HepG2 (cell line): ENCODE measurements around the gene VWA1. TPM values are rescaled to one million over a fixed set of nuclear protein-coding genes. Genes with fewer than 3 reads are reported as not detected.

Experiments
- CENPT ChIP-seq: sonication (generic); formaldehyde crosslinking; IDR thresholded peaks from 2 replicates; pipeline ENCODE4 v1.8.0; 2022; ENCODE audit warnings: low read depth, mild to moderate bottlenecking, moderate library complexity, missing genetic modification reagents
- ELK4 ChIP-seq: sonication (generic); formaldehyde crosslinking; IDR thresholded peaks from 2 replicates; pipeline ENCODE4 v1.9.0; 2021; ENCODE audit warnings: missing genetic modification reagents, borderline replicate concordance
- ETV5 ChIP-seq: IDR thresholded peaks from 2 replicates; pipeline ENCODE4 v1.6.1; 2018; ENCODE audit warnings: missing biosample characterization, missing genetic modification reagents, inconsistent platforms, borderline replicate concordance
- FOXA1 ChIP-seq, 2 experiments: fragments of 450-650 bp in 1 of 2; sonication (generic) in 1 of 2; formaldehyde crosslinking in 1 of 2; IDR thresholded peaks; 2 replicates each; pipeline versions ENCODE4 v1.4.0 to v1.6.1; 2016 to 2020; ENCODE audit warnings: missing genetic modification reagents in 1 of 2
- HHEX ChIP-seq: IDR thresholded peaks from 2 replicates; pipeline ENCODE4 v1.6.1; 2016; ENCODE audit warnings: control low read depth
- HIC2 ChIP-seq: sonication (generic); formaldehyde crosslinking; IDR thresholded peaks from 2 replicates; pipeline ENCODE4 v1.9.0; 2022; ENCODE audit warnings: low read depth, missing genetic modification reagents
- MAF1 ChIP-seq: sonication (generic); formaldehyde crosslinking; IDR thresholded peaks from 2 replicates; pipeline ENCODE4 v1.5.0; 2020; ENCODE audit warnings: missing genetic modification reagents, borderline replicate concordance
- NR2F6 ChIP-seq, 2 experiments: IDR thresholded peaks; 2 replicates each; pipeline ENCODE4 v1.6.1; 2016; ENCODE audit warnings: antibody characterized with exemption in 1 of 2, mild to moderate bottlenecking in 1 of 2
- PAF1 ChIP-seq: IDR thresholded peaks from 2 replicates; pipeline ENCODE4 v1.6.1; 2016; ENCODE audit warnings: missing genetic modification reagents, missing compliant biosample characterization
- PRDM4 ChIP-seq: sonication (generic); formaldehyde crosslinking; IDR thresholded peaks from 2 replicates; pipeline ENCODE4 v1.9.0; 2021; ENCODE audit warnings: missing genetic modification reagents, borderline replicate concordance
- SAFB2 ChIP-seq: sonication (generic); formaldehyde crosslinking; IDR thresholded peaks from 2 replicates; pipeline ENCODE4 v1.5.1; 2020; ENCODE audit warnings: missing genetic modification reagents, low read depth, mild to moderate bottlenecking, borderline replicate concordance
- SALL1 ChIP-seq: sonication (generic); formaldehyde crosslinking; IDR thresholded peaks from 2 replicates; pipeline ENCODE4 v1.8.0; 2022; ENCODE audit warnings: mild to moderate bottlenecking, missing genetic modification reagents
- SETDB1 ChIP-seq: sonication (generic); formaldehyde crosslinking; IDR thresholded peaks from 2 replicates; pipeline ENCODE4 v1.5.1; 2020; ENCODE audit warnings: missing genetic modification reagents, mild to moderate bottlenecking, borderline replicate concordance
- SIN3B ChIP-seq: fragments of 150-350 bp; IDR thresholded peaks from 2 replicates; pipeline ENCODE4 v1.6.1; 2014; ENCODE audit warnings: low read length
- TGIF2 ChIP-seq: IDR thresholded peaks from 2 replicates; pipeline ENCODE4 v1.6.1; 2016; ENCODE audit warnings: control low read depth, missing compliant biosample characterization
- ZMYM4 ChIP-seq: sonication (generic); formaldehyde crosslinking; IDR thresholded peaks from 2 replicates; pipeline ENCODE4 v1.8.1; 2023; ENCODE audit warnings: mild to moderate bottlenecking, missing genetic modification reagents
- ZNF547 ChIP-seq: sonication (generic); formaldehyde crosslinking; IDR thresholded peaks from 2 replicates; pipeline ENCODE4 v1.5.1; 2020; ENCODE audit warnings: mild to moderate bottlenecking, missing genetic modification reagents
- ZNF616 ChIP-seq: sonication (generic); formaldehyde crosslinking; IDR thresholded peaks from 2 replicates; pipeline ENCODE4 v1.5.0; 2020; ENCODE audit warnings: low read depth, mild to moderate bottlenecking, missing genetic modification reagents
- ZNF879 ChIP-seq: sonication (generic); formaldehyde crosslinking; IDR thresholded peaks from 2 replicates; pipeline ENCODE4 v1.8.1; 2023; ENCODE audit warnings: missing genetic modification reagents
- ZSCAN30 ChIP-seq: sonication (generic); formaldehyde crosslinking; IDR thresholded peaks from 2 replicates; pipeline ENCODE4 v1.5.0; 2020; ENCODE audit warnings: mild to moderate bottlenecking, missing genetic modification reagents
- polyA plus RNA-seq, 8 experiments: library from polyadenylated mRNA; depleted of rRNA in 3 of 8; stranded (reverse) in 7 of 8; unstranded in 1 of 8; fragments of >200 nt; fragmentation: Illumina TruSeq in 4 of 8; extraction: Trizol in 4 of 8; gene quantifications; 2 replicates each; pipeline versions ENCODE4 v1.2.1 to v1.2.3, GENCODE V29; 2011 to 2016; ENCODE audit warnings: low read depth in 4 of 8, missing spikeins in 1 of 8, mixed read lengths in 1 of 8; ENCODE audit not compliant: insufficient read depth in 1 of 8
- total RNA-seq, 5 experiments: library from RNA; depleted of rRNA; stranded (reverse); fragments of >200 nt; fragmentation: Illumina TruSeq; extraction: Trizol; gene quantifications; 2 replicates each; pipeline ENCODE4 v1.2.3, GENCODE V29; 2016; ENCODE audit warnings: low read depth in 1 of 5

The VWA1 gene
- total and polyA plus RNA-seq, 2 of the 13 experiments (the other 11 are each of a cell fraction or from before 2014, with no cell fraction given) = 40.9 to 57.5 TPM

- TF ChIP-seq PAF1 (CRISPR knock-in tag) (no peak), ZMYM4 (CRISPR knock-in tag) (peak; percentile 44; the same call in 1 of the 2 replicates), SIN3B (peak; percentile 79), ZNF616 (peak; percentile 82; the same call in 1 of the 2 replicates), ZSCAN30 (CRISPR knock-in tag) (no peak), ZNF879 (no peak), MAF1 (CRISPR knock-in tag) (0 out of 2 replicates have a peak, but pooled peaks have one; percentile 74), SETDB1 (CRISPR knock-in tag) (no peak), HHEX (0 out of 2 replicates have a peak, but pooled peaks have one; percentile 23), ELK4 (CRISPR knock-in tag) (peak; percentile 77; the same call in 1 of the 2 replicates), SAFB2 (CRISPR knock-in tag) (peak; percentile 90), CENPT (CRISPR knock-in tag) (peak; percentile 36; the same call in 1 of the 2 replicates), ETV5 (CRISPR knock-in tag) (peak; percentile 90), HIC2 (peak; percentile 66), ZNF547 (CRISPR knock-in tag) (peak; percentile 85; the same call in 1 of the 2 replicates), PRDM4 (CRISPR knock-in tag) (peak; percentile 67; the same call in 1 of the 2 replicates), NR2F6 (IDR thresholded peaks at IDR 0.05) (peak; percentile 32; the same call in 1 of the 2 replicates), NR2F6 (CRISPR knock-in tag; IDR thresholded peaks at IDR 0.05) (peak; percentile 88), TGIF2 (CRISPR knock-in tag) (peak; percentile 64; the same call in 1 of the 2 replicates), FOXA1 (IDR thresholded peaks at IDR 0.05) (no peak), FOXA1 (CRISPR knock-in tag; IDR thresholded peaks at IDR 0.05) (peak; percentile 61; the same call in 1 of the 2 replicates), SALL1 (CRISPR knock-in tag) (peak; percentile 90)
These were observed 28.5 kb upstream of the VWA1 start, which contains the start of gene MRPL20 (continued) for GRCh38 chr1:1406821-1407635.
